Endothelial cell of umbilical vein (primary cell): Measurements from ENCODE around the gene FAM53A. TPM values are rescaled to one million over a fixed set of nuclear protein-coding genes. Genes with fewer than 3 reads are reported as not detected.

Source experiments
- BruUV-seq: library from RNA; stranded (reverse); fragments of 400-500 nt; replicated peaks from 2 replicates; lab custom pipeline; 2021; lab: Mats Ljungman, UMichigan
- CTCF ChIA-PET: fragments of 300-600, 350-600 bp; sonication (Branson Sonifier 250); formaldehyde crosslinking; loops from one replicate; lab custom pipeline; 2021; ENCODE audit warnings: antibody characterized with exemption, inconsistent platforms; lab: Charles Lee
- POLR2A ChIA-PET: fragments of 300-600, 350-600 bp; sonication (Branson Sonifier 250); formaldehyde crosslinking; loops from one replicate; lab custom pipeline; 2021; ENCODE audit warnings: antibody characterized with exemption, inconsistent platforms; lab: Charles Lee
- DNase-seq: peaks from one replicate; pipeline ENCODE4 v3.0.0-alpha.2; 2011; ENCODE audit warnings: low read depth, low spot score
- FAIRE-seq: peaks from 2 replicates; lab custom pipeline; 2011; peaks lifted over from hg19 to GRCh38; lab: Jason Lieb, UNC
- H2AFZ ChIP-seq: 2 replicates; pipeline ENCODE4 v1.6.0; 2012; ENCODE audit warnings: low read depth, low read length, control low read depth, inconsistent platforms
- H3K27ac ChIP-seq: 2 replicates; pipeline ENCODE4 v1.5.1; 2011; ENCODE audit warnings: low read depth, mild to moderate bottlenecking, control low read depth, low read length, moderate library complexity; ENCODE audit not compliant: insufficient read depth
- H3K27me3 ChIP-seq, 2 experiments: 2 replicates each; pipeline versions ENCODE4 v1.6.0 to v1.6.1; 2011; ENCODE audit warnings: low read length in 2 of 2, mixed read lengths in 1 of 2; ENCODE audit not compliant: control insufficient read depth in 2 of 2, insufficient read depth in 2 of 2
- H3K36me3 ChIP-seq, 2 experiments: 2 replicates in 1 of 2; 3 replicates in 1 of 2; pipeline ENCODE4 v1.5.1; 2011; ENCODE audit warnings: low read length in 2 of 2, mild to moderate bottlenecking in 1 of 2, moderate library complexity in 1 of 2; ENCODE audit not compliant: control insufficient read depth in 2 of 2, insufficient read depth in 2 of 2; ENCODE audit errors: extremely low read depth in 1 of 2
- H3K4me1 ChIP-seq: 3 replicates; pipeline ENCODE4 v1.5.1; 2011; ENCODE audit warnings: mild to moderate bottlenecking, low read length; ENCODE audit not compliant: control insufficient read depth, insufficient read depth; ENCODE audit errors: extremely low read depth
- H3K4me2 ChIP-seq: 2 replicates; pipeline ENCODE4 v1.6.1; 2011; ENCODE audit warnings: low read length, control low read depth, mixed read lengths; ENCODE audit not compliant: insufficient read depth
- H3K4me3 ChIP-seq, 3 experiments: fragments of 200-600 bp in 1 of 3; sonication (generic), shearing (Covaris generic) in 1 of 3; replicated peaks in 1 of 3; 2 replicates each; pipeline ENCODE4 v1.5.1; 2011 to 2016; ENCODE audit warnings: control low read depth in 3 of 3, low read length in 3 of 3, mild to moderate bottlenecking in 2 of 3, inconsistent platforms in 1 of 3, low read depth in 1 of 3, moderate library complexity in 1 of 3; ENCODE audit not compliant: insufficient read depth in 1 of 3
- H3K79me2 ChIP-seq: 2 replicates; pipeline ENCODE4 v1.6.0; 2012; ENCODE audit warnings: low read length, inconsistent platforms; ENCODE audit not compliant: control insufficient read depth, insufficient read depth
- H3K9ac ChIP-seq: replicated peaks from 2 replicates; pipeline ENCODE3; 2011; ENCODE audit warnings: low read length, control low read depth; ENCODE audit not compliant: insufficient read depth; ENCODE audit errors: extremely low read depth
- H3K9me1 ChIP-seq: replicated peaks from 3 replicates; pipeline ENCODE4 v1.6.0; 2011; ENCODE audit warnings: mild to moderate bottlenecking, low read length; ENCODE audit not compliant: control insufficient read depth, insufficient read depth; ENCODE audit errors: extremely low read depth
- H3K9me3 ChIP-seq: replicated peaks from 2 replicates; pipeline ENCODE4 v1.5.1; 2012; ENCODE audit warnings: low read length, inconsistent platforms; ENCODE audit not compliant: control insufficient read depth, insufficient read depth
- H4K20me1 ChIP-seq: replicated peaks from 2 replicates; pipeline ENCODE3; 2011; ENCODE audit warnings: mild to moderate bottlenecking, low read length; ENCODE audit not compliant: control insufficient read depth, insufficient read depth; ENCODE audit errors: extremely low read depth
- FOS ChIP-seq: IDR thresholded peaks from 2 replicates; pipeline ENCODE4 v1.6.1; 2011; ENCODE audit warnings: mild to moderate bottlenecking, low read length, moderate library complexity, borderline replicate concordance; ENCODE audit not compliant: insufficient read depth
- GATA2 ChIP-seq: IDR thresholded peaks from 2 replicates; pipeline ENCODE4 v1.7.0; 2011; ENCODE audit warnings: low read depth, mild to moderate bottlenecking, moderate library complexity, mixed read lengths, low read length; ENCODE audit not compliant: insufficient read length, insufficient read depth
- MYC ChIP-seq: IDR thresholded peaks from one replicate; pipeline ENCODE4 v1.6.1; 2011; ENCODE audit warnings: mild to moderate bottlenecking, low read depth, low read length
- POLR2A ChIP-seq: IDR thresholded peaks from 2 replicates; pipeline ENCODE4 v1.6.1; 2012; ENCODE audit warnings: low read depth, mild to moderate bottlenecking, control low read depth, low read length
- dilution Hi-C: fragments of 300-500 bp; cut with MboI; formaldehyde crosslinking; loops from one replicate; pipeline ENCODE4 v1.15.0; 2019; ENCODE audit warnings: low sequenced_read_pairs; ENCODE audit not compliant: extremely low pct_ligation_motif_present
- intact Hi-C: fragments of 100-400 bp; cut with micrococcal nuclease; formaldehyde crosslinking; loops from one replicate; pipeline ENCODE4 v1.10.0; 2022
- polyA plus RNA-seq, 4 experiments: library from polyadenylated mRNA; depleted of rRNA in 3 of 4; stranded (reverse) in 3 of 4; unstranded in 1 of 4; fragments of >200 nt; gene quantifications; 2 replicates each; pipeline versions ENCODE4 v1.2.1 to v1.2.3, GENCODE V29; 2011 to 2012; ENCODE audit warnings: missing spikeins in 1 of 4
- total RNA-seq: library from RNA; stranded (reverse); gene quantifications from 2 replicates; pipeline ENCODE4 v1.2.3, GENCODE V29; 2021

Gene FAM53A
- total and polyA plus RNA-seq, 2 donors (not counting 3 experiments of a cell fraction or from before 2014, with no cell fraction given), result 1.3 to 1.7 TPM

GRCh38 chr4:1632109-1633104 is 51.7 kb downstream of the FAM53A start:
- Histone ChIP-seq H2AFZ (no peak overlapping the region), H3K9ac (no peak overlapping the region), H3K27ac (no peak overlapping the region), H3K9me1 (no peaks in the 10 kb centered on the region), H3K36me3 (no peaks in the 10 kb centered on the region), H3K79me2 (no peaks in the 10 kb centered on the region), H3K9me3 (no peaks in the 10 kb centered on the region), H3K4me1 (no peaks in the 10 kb centered on the region), H3K27me3 (no peaks in the 10 kb centered on the region), H3K4me2 (no peak overlapping the region), H4K20me1 (no peaks in the 10 kb centered on the region), H3K4me3 (no peak overlapping the region)
- ChIA-PET POLR2A (no interaction called here), CTCF (interaction anchor here (0.7 to 1.9 kb wide), 2 partner anchors 10 to 277 kb away, joined by 4 to 6 read pairs; no protein-coding TSS in a partner anchor)
- BruUV-seq, result no TSS peak
- FAIRE-seq (no peak), DNase-seq (no peak)
- intact Hi-C loops, result no loop called here
- dilution Hi-C loops, result no loop called here
- TF ChIP-seq MYC, result no peak

GRCh38 chr4:1631136-1631535 is 53.0 kb downstream of the FAM53A start:
- H3K9me3 ChIP-seq, result no peaks in the 10 kb centered on the region

More at GRCh38 chr4:1631136-1631535, 53.0 kb downstream of the FAM53A start:
- no peak overlapping the region for H3K4me3 ChIP-seq
- H3K36me3 ChIP-seq, result no peaks in the 10 kb centered on the region
- H4K20me1 ChIP-seq, result no peaks in the 10 kb centered on the region
- no peak overlapping the region for H3K9ac ChIP-seq
- H3K79me2 ChIP-seq, result no peaks in the 10 kb centered on the region
- H3K4me2 ChIP-seq, result no peak overlapping the region
- H2AFZ ChIP-seq, result no peak overlapping the region
- no peaks in the 10 kb centered on the region for H3K9me1 ChIP-seq
- DNase-seq (no peak), FAIRE-seq (no peak)
- TF ChIP-seq GATA2 (no peak), POLR2A (no peak), FOS (no peak)
- no peak overlapping the region for H3K27ac ChIP-seq
- no peaks in the 10 kb centered on the region for H3K27me3 ChIP-seq
- ChIA-PET CTCF (interaction anchor here (0.7 to 2.0 kb wide), 4 partner anchors 12 to 275 kb away, joined by 3 to 6 read pairs (median 4); no protein-coding TSS in a partner anchor), POLR2A (no interaction called here)
- intact Hi-C loops (no loop called here), dilution Hi-C loops (no loop called here)
- BruUV-seq, result no TSS peak
- no peaks in the 10 kb centered on the region for H3K4me1 ChIP-seq
